ENCODE data around the gene UCN2. TPM values are rescaled to one million over a fixed set of nuclear protein-coding genes. Genes with fewer than 3 reads are reported as not detected.

UCN2 gene
- total RNA-seq, 1 experiment from 2014 or later = not detected

DNA sequence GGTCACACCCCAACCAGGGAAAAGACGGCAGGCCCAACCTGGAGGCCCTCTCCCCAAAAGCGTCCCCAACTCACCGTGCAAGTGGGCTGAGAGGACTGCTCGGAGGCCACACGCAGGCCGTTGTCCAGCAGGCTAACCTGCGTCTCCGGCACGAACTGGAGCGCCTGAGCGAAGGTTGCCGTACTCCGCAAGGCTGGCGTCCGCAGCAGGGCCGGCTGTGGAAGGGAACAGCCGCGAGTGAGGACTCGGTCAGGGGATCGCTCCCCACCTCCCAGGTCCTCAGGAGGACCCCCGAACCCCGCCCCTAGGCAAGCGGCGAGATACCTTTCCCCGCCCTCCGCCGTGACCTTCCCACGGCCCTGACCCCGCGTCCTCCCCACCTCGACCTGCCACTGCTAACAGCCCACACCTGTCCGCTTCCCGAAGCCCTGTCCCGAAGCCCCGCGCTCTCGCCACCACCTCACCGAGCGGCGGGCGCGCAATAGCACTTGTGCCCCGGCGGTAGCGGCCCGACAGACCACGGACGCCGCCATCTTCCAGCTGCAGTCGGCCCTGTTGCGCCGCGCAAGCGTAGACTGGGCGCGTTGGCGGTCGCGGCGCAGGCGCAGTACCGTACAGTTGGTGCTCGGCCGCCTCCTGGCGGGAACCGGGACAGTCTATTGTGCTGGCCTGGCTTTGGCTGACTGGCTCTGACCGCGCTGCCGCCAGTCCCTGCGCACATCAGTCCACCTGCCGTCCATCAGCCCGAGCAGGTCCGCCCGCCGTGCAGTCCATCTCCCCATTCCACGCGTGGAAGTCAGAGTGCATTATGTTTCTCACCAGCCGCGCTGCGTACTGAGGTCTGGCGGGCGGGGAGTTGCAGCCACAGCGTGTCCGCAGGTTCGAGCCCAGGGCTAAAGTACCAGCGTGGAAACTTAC lies 45.8 kb upstream of the UCN2 start, which contains the start of gene UQCRC1 (continued):
- TF ChIP-seq, protein P1, sequence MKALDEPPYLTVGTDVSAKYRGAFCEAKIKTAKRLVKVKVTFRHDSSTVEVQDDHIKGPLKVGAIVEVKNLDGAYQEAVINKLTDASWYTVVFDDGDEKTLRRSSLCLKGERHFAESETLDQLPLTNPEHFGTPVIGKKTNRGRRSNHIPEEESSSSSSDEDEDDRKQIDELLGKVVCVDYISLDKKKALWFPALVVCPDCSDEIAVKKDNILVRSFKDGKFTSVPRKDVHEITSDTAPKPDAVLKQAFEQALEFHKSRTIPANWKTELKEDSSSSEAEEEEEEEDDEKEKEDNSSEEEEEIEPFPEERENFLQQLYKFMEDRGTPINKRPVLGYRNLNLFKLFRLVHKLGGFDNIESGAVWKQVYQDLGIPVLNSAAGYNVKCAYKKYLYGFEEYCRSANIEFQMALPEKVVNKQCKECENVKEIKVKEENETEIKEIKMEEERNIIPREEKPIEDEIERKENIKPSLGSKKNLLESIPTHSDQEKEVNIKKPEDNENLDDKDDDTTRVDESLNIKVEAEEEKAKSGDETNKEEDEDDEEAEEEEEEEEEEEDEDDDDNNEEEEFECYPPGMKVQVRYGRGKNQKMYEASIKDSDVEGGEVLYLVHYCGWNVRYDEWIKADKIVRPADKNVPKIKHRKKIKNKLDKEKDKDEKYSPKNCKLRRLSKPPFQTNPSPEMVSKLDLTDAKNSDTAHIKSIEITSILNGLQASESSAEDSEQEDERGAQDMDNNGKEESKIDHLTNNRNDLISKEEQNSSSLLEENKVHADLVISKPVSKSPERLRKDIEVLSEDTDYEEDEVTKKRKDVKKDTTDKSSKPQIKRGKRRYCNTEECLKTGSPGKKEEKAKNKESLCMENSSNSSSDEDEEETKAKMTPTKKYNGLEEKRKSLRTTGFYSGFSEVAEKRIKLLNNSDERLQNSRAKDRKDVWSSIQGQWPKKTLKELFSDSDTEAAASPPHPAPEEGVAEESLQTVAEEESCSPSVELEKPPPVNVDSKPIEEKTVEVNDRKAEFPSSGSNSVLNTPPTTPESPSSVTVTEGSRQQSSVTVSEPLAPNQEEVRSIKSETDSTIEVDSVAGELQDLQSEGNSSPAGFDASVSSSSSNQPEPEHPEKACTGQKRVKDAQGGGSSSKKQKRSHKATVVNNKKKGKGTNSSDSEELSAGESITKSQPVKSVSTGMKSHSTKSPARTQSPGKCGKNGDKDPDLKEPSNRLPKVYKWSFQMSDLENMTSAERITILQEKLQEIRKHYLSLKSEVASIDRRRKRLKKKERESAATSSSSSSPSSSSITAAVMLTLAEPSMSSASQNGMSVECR (CRISPR knock-in tag; IDR thresholded peaks at IDR 0.05; ENCODE audit: borderline replicate concordance) = peak; percentile 18; the same call in 1 of the 2 replicates
- peak; percentile 77; the same call in 1 of the 2 replicates for TF ChIP-seq TCF7 (CRISPR knock-in tag; IDR thresholded peaks at IDR 0.05; ENCODE audit: low read depth)
- TF ChIP-seq KAT7 (CRISPR knock-in tag; IDR thresholded peaks at IDR 0.05; ENCODE audit: borderline replicate concordance) = no peak
- peak; percentile 96; the same call in 1 of the 2 replicates for TF ChIP-seq ESRRA (CRISPR knock-in tag; IDR thresholded peaks at IDR 0.05; ENCODE audit: borderline replicate concordance)
- peak; percentile 93 for TF ChIP-seq TEAD1 (CRISPR knock-in tag; IDR thresholded peaks at IDR 0.05)
- TF ChIP-seq ZNF416 (CRISPR knock-in tag; IDR thresholded peaks at IDR 0.05) = no peak
- TF ChIP-seq, protein P2, sequence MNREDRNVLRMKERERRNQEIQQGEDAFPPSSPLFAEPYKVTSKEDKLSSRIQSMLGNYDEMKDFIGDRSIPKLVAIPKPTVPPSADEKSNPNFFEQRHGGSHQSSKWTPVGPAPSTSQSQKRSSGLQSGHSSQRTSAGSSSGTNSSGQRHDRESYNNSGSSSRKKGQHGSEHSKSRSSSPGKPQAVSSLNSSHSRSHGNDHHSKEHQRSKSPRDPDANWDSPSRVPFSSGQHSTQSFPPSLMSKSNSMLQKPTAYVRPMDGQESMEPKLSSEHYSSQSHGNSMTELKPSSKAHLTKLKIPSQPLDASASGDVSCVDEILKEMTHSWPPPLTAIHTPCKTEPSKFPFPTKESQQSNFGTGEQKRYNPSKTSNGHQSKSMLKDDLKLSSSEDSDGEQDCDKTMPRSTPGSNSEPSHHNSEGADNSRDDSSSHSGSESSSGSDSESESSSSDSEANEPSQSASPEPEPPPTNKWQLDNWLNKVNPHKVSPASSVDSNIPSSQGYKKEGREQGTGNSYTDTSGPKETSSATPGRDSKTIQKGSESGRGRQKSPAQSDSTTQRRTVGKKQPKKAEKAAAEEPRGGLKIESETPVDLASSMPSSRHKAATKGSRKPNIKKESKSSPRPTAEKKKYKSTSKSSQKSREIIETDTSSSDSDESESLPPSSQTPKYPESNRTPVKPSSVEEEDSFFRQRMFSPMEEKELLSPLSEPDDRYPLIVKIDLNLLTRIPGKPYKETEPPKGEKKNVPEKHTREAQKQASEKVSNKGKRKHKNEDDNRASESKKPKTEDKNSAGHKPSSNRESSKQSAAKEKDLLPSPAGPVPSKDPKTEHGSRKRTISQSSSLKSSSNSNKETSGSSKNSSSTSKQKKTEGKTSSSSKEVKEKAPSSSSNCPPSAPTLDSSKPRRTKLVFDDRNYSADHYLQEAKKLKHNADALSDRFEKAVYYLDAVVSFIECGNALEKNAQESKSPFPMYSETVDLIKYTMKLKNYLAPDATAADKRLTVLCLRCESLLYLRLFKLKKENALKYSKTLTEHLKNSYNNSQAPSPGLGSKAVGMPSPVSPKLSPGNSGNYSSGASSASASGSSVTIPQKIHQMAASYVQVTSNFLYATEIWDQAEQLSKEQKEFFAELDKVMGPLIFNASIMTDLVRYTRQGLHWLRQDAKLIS (CRISPR knock-in tag; IDR thresholded peaks at IDR 0.05; ENCODE audit: borderline replicate concordance) = no peak; the same call in 1 of the 2 replicates
- no peak for TF ChIP-seq ELF4 (CRISPR knock-in tag; IDR thresholded peaks at IDR 0.05; ENCODE audit: low read depth)
- TF ChIP-seq ZNF671 (CRISPR knock-in tag; IDR thresholded peaks at IDR 0.05) = no peak
- TF ChIP-seq, protein P3, sequence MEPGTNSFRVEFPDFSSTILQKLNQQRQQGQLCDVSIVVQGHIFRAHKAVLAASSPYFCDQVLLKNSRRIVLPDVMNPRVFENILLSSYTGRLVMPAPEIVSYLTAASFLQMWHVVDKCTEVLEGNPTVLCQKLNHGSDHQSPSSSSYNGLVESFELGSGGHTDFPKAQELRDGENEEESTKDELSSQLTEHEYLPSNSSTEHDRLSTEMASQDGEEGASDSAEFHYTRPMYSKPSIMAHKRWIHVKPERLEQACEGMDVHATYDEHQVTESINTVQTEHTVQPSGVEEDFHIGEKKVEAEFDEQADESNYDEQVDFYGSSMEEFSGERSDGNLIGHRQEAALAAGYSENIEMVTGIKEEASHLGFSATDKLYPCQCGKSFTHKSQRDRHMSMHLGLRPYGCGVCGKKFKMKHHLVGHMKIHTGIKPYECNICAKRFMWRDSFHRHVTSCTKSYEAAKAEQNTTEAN (CRISPR knock-in tag; IDR thresholded peaks at IDR 0.05) = peak; percentile 67
- TF ChIP-seq EMX1 (CRISPR knock-in tag; IDR thresholded peaks at IDR 0.05) = no peak
- TF ChIP-seq, protein P4, sequence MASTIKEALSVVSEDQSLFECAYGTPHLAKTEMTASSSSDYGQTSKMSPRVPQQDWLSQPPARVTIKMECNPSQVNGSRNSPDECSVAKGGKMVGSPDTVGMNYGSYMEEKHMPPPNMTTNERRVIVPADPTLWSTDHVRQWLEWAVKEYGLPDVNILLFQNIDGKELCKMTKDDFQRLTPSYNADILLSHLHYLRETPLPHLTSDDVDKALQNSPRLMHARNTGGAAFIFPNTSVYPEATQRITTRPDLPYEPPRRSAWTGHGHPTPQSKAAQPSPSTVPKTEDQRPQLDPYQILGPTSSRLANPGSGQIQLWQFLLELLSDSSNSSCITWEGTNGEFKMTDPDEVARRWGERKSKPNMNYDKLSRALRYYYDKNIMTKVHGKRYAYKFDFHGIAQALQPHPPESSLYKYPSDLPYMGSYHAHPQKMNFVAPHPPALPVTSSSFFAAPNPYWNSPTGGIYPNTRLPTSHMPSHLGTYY (CRISPR knock-in tag; IDR thresholded peaks at IDR 0.05) = no peak
- TF ChIP-seq, protein P5, sequence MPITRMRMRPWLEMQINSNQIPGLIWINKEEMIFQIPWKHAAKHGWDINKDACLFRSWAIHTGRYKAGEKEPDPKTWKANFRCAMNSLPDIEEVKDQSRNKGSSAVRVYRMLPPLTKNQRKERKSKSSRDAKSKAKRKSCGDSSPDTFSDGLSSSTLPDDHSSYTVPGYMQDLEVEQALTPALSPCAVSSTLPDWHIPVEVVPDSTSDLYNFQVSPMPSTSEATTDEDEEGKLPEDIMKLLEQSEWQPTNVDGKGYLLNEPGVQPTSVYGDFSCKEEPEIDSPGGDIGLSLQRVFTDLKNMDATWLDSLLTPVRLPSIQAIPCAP (CRISPR knock-in tag; IDR thresholded peaks at IDR 0.05) = peak; percentile 87
